Fibroblast of mammary gland (primary cell): ENCODE data around the gene HUS1.

ENCODE experiments used
- DNase-seq: peaks from one replicate; pipeline ENCODE4 v3.0.0-alpha.2; 2010; ENCODE audit warnings: low read depth
- H3K4me3 ChIP-seq: 2 replicates; pipeline ENCODE4 v1.5.1; 2011; ENCODE audit warnings: low read depth, mild to moderate bottlenecking, low read length, moderate library complexity; ENCODE audit not compliant: control insufficient read depth
- CTCF ChIP-seq: conservative IDR thresholded peaks from 2 replicates; pipeline ENCODE4 v1.5.1; 2011; ENCODE audit warnings: low read depth, low read length, inconsistent platforms; ENCODE audit not compliant: control insufficient read depth, insufficient read depth

HUS1 gene

DNA sequence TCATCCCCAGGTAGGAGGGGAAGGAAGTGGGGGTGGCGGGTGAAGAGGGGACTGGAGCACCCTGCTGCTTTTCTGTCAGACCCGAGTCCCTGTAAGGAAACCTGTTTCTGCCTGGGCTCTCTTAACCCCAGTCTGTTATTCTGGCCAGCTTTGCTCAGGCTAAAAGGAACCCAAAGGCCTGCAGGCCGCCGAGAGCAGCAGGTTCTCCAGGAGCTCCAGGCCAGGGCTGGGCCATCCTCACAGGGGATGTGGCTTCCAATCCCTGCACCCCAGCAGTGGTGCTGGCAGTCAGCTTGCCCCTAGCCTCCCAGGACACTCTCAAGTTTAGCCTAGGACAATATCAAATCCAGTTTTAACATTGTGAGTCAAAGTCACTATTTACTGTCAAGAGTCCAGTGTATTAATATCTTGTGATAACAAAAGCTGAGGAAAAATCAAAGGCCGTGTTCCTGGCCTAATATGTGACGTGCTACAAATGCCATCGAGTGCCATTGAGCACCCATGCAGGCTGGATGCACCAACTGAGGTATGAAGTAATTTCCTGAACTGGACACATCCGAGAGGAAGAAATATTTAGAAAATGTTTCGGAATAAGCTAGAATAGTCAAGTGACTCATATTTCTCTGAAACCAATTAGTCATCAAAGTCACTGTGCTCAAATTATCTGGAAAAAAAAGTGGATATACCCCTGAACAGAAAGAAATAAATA is 38.1 kb downstream of the HUS1 start:
- TF ChIP-seq CTCF: no peak
- peak; percentile 87 for DNase-seq
- H3K4me3 ChIP-seq: no peak overlapping the region

GRCh38 chr7:47940088-47941013 is 39.1 kb downstream of the HUS1 start:
- no peak overlapping the region for H3K4me3 ChIP-seq
- peak; percentile 51 for DNase-seq
- TF ChIP-seq CTCF: no peak

GRCh38 chr7:47939425-47940036 is 39.9 kb downstream of the HUS1 start:
- DNase-seq: no peak

GRCh38 chr7:47938574-47939165 is 40.7 kb downstream of the HUS1 start:
- no peak overlapping the region for H3K4me3 ChIP-seq
- DNase-seq: no peak
- no peak for TF ChIP-seq CTCF

More at GRCh38 chr7:47939425-47940036, 39.9 kb downstream of the HUS1 start:
- H3K4me3 ChIP-seq: no peak overlapping the region
- no peak for TF ChIP-seq CTCF

DNA sequence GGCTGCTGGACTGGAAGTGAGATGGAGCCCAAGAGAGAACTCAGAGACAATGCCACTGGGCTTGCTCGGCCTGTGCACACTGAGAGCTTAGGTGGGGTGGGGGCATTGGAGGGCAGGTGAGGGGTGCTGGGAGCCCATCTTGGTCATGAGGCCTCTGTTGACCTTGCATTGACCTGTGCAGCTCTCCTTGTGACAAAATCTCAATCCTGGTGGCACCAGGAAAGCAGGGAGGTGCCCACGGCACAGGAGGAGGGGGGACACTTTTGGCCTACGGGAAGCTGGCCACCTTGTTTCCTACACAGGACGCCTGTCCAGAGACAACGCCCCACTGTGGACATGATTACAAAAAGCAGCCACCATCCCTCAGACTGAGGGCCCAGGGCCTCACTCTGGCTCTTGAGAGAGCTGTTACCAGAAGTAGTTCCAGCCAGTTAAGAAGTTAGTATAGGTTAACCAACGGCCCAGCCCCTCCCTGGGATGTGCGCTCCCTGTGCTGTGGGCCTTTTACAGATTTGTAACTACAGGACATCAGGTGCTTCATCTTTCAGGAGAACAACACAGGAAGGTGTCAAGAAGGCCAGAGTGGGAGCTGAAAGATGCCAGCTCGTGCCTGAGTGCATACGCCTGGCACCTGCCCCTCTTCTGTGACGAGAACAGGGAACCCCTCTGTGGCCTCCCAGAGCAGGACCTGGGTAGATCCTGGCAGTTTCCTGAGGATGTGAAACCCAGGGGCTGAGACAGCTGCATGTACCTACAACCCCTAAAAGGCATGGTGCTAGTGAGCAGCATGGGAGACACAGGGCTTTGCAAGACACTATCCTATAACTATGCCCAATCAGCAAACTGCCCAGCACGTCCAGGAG is 41.5 kb downstream of the HUS1 start:
- no peak overlapping the region for H3K4me3 ChIP-seq
- no peak for TF ChIP-seq CTCF
- DNase-seq: no peak
